A549 (cell line): ENCODE measurements around the gene SORBS1.

ENCODE experiments used
- BHLHE40 ChIP-seq: IDR thresholded peaks from 2 replicates; pipeline ENCODE4 v1.6.1; 2012; ENCODE audit warnings: low read depth, low read length, inconsistent platforms
- CBX8 ChIP-seq: fragments of 200-600 bp; sonication (generic); IDR thresholded peaks from 2 replicates; pipeline ENCODE4 v1.6.1; 2016
- CEBPB ChIP-seq, 2 experiments: fragments of >200 bp in 1 of 2; sonication (Bioruptor Twin) in 1 of 2; formaldehyde crosslinking in 1 of 2; IDR thresholded peaks; 2 replicates each; pipeline ENCODE4 v1.6.1; 2012 to 2016
- EHMT2 ChIP-seq: fragments of 200-600 bp; sonication (generic); IDR thresholded peaks from 2 replicates; pipeline ENCODE4 v1.6.1; 2016; ENCODE audit warnings: antibody characterized with exemption, low read depth, mild to moderate bottlenecking, moderate library complexity
- EP300 ChIP-seq, 2 experiments: fragments of >200 bp; sonication (Bioruptor Twin); formaldehyde crosslinking; IDR thresholded peaks; 2 replicates in 1 of 2; 3 replicates in 1 of 2; pipeline ENCODE4 v1.6.1; 2016 to 2017
- ESRRA ChIP-seq: fragments of 150-350 bp; IDR thresholded peaks from 2 replicates; pipeline ENCODE4 v1.6.1; 2014; ENCODE audit warnings: mild to moderate bottlenecking, low read length, borderline replicate concordance
- MYC ChIP-seq: IDR thresholded peaks from 2 replicates; pipeline ENCODE4 v1.6.1; 2012; ENCODE audit warnings: mild to moderate bottlenecking, inconsistent platforms, low read length, improper control_type of control experiment, borderline replicate concordance
- NR3C1 ChIP-seq: fragments of >200 bp; sonication (Bioruptor Twin); formaldehyde crosslinking; IDR thresholded peaks from 3 replicates; pipeline ENCODE4 v1.6.1; 2017
- POLR2A ChIP-seq: IDR thresholded peaks from 2 replicates; pipeline ENCODE4 v1.6.1; 2012; ENCODE audit warnings: mild to moderate bottlenecking, low read length
- RAD21 ChIP-seq, 2 experiments: fragments of >200 bp in 1 of 2; sonication (Bioruptor Twin) in 1 of 2; formaldehyde crosslinking in 1 of 2; IDR thresholded peaks in 1 of 2; conservative IDR thresholded peaks in 1 of 2; 2 replicates in 1 of 2; 3 replicates in 1 of 2; pipeline ENCODE4 v1.6.1; 2012 to 2018; ENCODE audit warnings: inconsistent platforms in 1 of 2
- TF ChIP-seq, protein P1 (sequence below): fragments of >200 bp; sonication (Bioruptor Twin); formaldehyde crosslinking; IDR thresholded peaks from 3 replicates; pipeline ENCODE4 v1.5.1; 2016

DNA sequence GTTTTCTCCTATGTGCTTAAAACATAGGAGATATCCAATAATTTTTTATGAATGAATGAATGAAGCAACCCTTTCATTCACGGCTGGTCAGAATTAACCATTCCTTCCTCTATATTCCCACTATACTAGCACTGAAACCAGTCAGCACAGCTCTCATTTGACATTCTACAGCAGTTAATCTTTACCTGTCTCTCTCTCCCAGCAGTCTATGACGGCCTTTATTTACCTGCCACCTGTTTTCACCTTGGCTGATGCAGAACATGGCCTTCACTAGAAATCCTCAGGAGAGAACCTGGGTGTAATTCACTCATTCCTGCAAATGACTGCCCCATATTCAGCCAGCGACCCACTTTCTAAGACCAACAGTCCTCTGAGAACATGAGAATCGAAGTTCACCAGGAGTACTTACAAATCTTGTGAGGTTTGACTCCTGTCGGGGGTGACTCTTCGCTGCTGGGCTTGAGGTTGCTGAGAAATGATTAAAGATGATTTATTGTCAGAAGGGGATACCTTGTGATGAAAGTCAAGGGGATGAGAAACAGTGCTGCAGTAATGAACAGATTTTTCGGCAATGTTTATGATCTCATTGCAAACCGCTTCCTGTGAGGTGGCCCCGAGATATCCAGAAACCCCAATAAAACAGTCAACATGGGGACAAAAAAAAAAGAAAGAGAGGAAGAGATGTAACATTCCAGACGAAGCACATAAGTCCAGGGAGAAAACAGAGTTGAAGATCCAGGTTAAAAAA, 239.4 kb downstream of the SORBS1 start:
- TF ChIP-seq RAD21 (conservative IDR thresholded peaks at IDR 0.05 in 1 of 2, IDR thresholded peaks at IDR 0.05 in 1 of 2) (no peak), EHMT2 (no peak), ESRRA (no peak), CBX8 (no peak), BHLHE40 (no peak), CEBPB (IDR thresholded peaks at IDR 0.05) (no peak), POLR2A (no peak), EP300 (IDR thresholded peaks at IDR 0.05) (no peak), MYC (no peak), NR3C1 (no peak)
- TF ChIP-seq, protein P1, sequence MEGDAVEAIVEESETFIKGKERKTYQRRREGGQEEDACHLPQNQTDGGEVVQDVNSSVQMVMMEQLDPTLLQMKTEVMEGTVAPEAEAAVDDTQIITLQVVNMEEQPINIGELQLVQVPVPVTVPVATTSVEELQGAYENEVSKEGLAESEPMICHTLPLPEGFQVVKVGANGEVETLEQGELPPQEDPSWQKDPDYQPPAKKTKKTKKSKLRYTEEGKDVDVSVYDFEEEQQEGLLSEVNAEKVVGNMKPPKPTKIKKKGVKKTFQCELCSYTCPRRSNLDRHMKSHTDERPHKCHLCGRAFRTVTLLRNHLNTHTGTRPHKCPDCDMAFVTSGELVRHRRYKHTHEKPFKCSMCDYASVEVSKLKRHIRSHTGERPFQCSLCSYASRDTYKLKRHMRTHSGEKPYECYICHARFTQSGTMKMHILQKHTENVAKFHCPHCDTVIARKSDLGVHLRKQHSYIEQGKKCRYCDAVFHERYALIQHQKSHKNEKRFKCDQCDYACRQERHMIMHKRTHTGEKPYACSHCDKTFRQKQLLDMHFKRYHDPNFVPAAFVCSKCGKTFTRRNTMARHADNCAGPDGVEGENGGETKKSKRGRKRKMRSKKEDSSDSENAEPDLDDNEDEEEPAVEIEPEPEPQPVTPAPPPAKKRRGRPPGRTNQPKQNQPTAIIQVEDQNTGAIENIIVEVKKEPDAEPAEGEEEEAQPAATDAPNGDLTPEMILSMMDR, result no peak
